NCI-H128 (cell line): ENCODE measurements around the gene ST8SIA2.
"Not testable (repeated sequence)": the region's sequence is repeated elsewhere in the genome, so short reads cannot be mapped to it uniquely, and the experiment has no call there.

Experiments
- DNase-seq: peaks from one replicate; lab custom pipeline; 2025; ENCODE audit not compliant: unreplicated experiment; lab: John Stamatoyannopoulos, UW

Gene ST8SIA2

GRCh38 chr15:92435145-92435544, 41.5 kb downstream of the ST8SIA2 start:
- DNase-seq: no peak

GRCh38 chr15:92438471-92438870, 44.8 kb downstream of the ST8SIA2 start:
- DNase-seq: no peak

GRCh38 chr15:92443381-92443780, 49.7 kb downstream of the ST8SIA2 start:
- no peak for DNase-seq

- no peak for DNase-seq
Observed at GRCh38 chr15:92444631-92445030, 51.0 kb downstream of the ST8SIA2 start.

- no peak for DNase-seq
Observed at GRCh38 chr15:92448370-92448769, 54.7 kb downstream of the ST8SIA2 start.

- no peak for DNase-seq
Observed at GRCh38 chr15:92449476-92449875, 55.8 kb downstream of the ST8SIA2 start.

GRCh38 chr15:92451225-92451825, 57.6 kb downstream of the ST8SIA2 start:
- DNase-seq: no peak

GRCh38 chr15:92452143-92452542, 58.5 kb downstream of the ST8SIA2 start:
- no peak for DNase-seq

- no peak for DNase-seq
Observed at GRCh38 chr15:92453607-92454006, 59.9 kb downstream of the ST8SIA2 start.

GRCh38 chr15:92454555-92455105, 60.9 kb downstream of the ST8SIA2 start:
- no peak for DNase-seq

GRCh38 chr15:92455271-92455670, 61.6 kb downstream of the ST8SIA2 start:
- DNase-seq: no peak

GRCh38 chr15:92457471-92458041, 63.9 kb downstream of the ST8SIA2 start:
- no peak for DNase-seq

- no peak for DNase-seq
Observed at GRCh38 chr15:92460023-92460422, 66.3 kb downstream of the ST8SIA2 start.

- DNase-seq: no peak
Observed at GRCh38 chr15:92462424-92463125, 68.9 kb downstream of the ST8SIA2 start.

GRCh38 chr15:92463352-92463751, 69.7 kb downstream of the ST8SIA2 start:
- no peak for DNase-seq

- DNase-seq: no peak
Observed at GRCh38 chr15:92463826-92464225, 70.1 kb downstream of the ST8SIA2 start.

- DNase-seq: no peak
Observed at GRCh38 chr15:92466834-92467233, 73.2 kb downstream of the ST8SIA2 start.

- DNase-seq: no peak
Observed at GRCh38 chr15:92467245-92467644, 73.6 kb downstream of the ST8SIA2 start.

GRCh38 chr15:92468991-92469390, 75.3 kb downstream of the ST8SIA2 start:
- no peak for DNase-seq

- DNase-seq: no peak
Observed at GRCh38 chr15:92471288-92471687, 77.6 kb downstream of the ST8SIA2 start.

GRCh38 chr15:92473756-92474155, 80.1 kb downstream of the ST8SIA2 start:
- no peak for DNase-seq

- DNase-seq: not testable (repeated sequence)
Observed at GRCh38 chr15:92479730-92480129, 86.0 kb downstream of the ST8SIA2 start.
